ENCODE measurements around the gene DMD. TPM values are rescaled to one million over a fixed set of nuclear protein-coding genes. Genes with fewer than 3 reads are reported as not detected.

Gene DMD
- total RNA-seq = 100 to 1,000 TPM; 183 to 260 (median 216) TPM
- polyA plus RNA-seq = 1 to 10 TPM; 2.5 to 5.5 (median 3.0) TPM

DNA sequence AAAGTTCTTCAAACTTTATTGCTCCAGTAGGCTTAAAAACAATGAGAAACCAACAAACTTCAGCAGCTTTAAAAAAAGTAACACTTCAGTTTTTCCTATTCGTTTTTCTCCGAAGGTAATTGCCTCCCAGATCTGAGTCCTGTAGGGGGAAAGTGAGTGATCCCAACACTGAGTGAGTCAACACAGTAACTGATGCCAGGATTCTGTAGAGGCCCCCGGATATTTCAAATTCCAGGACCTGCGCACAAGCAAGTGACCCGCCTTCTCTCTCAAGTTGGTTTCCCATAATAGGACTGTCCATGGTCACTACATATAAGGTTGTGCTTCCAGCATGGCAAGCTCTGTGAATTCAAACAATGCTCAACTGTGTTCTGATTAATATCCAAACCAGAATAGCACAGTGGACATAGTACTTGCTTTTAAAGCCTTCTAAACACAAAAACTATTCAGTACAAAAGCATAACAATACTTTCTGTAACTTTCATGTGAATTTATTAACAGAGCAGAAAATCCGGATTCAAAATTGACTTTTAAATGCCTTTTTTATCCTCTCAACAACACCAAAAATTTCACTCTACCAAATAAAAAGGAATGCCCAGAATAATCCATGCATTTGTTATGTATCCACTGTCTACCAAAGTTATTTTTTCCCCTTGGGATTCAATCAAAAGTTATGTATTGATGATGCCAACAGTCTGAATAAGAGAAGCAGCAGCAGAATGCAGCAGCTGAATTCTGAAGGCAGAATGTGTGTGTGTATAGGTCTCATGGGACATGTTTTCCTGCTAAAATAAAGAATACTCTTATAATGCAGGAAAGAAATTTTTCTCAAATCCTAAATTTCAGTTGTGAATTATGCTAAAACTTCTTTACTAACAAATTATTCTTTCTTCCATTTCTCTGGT lies at the start of gene DMD:
TSS of gene DMD (minus strand) at position 194 of the 905 bp plus-strand sequence. CDS start 237 bp downstream, outside the sequence.
- Histone ChIP-seq H3K27ac (peak within 1 kb of the TSS; percentile 70 to 82 (median 78)), H3K36me3 (no peaks in the 10 kb centered on the region), H3K9me3 (no peaks in the 10 kb centered on the region), H3K27me3 (no peaks in the 10 kb centered on the region), H3K4me1 (peaks cover 0 to 13% (median 3%) of the 10 kb centered on the region in 4 donors), H3K4me3 (peak within 1 kb of the TSS; percentile 28 to 50 (median 43))
- TF ChIP-seq EP300 (IDR thresholded peaks at IDR 0.05) (peak in 2 of 4 donors; percentile 32 to 59), POLR2AphosphoS5 (IDR thresholded peaks at IDR 0.05) (peak; percentile 70 to 91 (median 77)), POLR2A (IDR thresholded peaks at IDR 0.05) (peak in 1 of 2 donors; percentile 44)
- TF ChIP-seq, protein P1, sequence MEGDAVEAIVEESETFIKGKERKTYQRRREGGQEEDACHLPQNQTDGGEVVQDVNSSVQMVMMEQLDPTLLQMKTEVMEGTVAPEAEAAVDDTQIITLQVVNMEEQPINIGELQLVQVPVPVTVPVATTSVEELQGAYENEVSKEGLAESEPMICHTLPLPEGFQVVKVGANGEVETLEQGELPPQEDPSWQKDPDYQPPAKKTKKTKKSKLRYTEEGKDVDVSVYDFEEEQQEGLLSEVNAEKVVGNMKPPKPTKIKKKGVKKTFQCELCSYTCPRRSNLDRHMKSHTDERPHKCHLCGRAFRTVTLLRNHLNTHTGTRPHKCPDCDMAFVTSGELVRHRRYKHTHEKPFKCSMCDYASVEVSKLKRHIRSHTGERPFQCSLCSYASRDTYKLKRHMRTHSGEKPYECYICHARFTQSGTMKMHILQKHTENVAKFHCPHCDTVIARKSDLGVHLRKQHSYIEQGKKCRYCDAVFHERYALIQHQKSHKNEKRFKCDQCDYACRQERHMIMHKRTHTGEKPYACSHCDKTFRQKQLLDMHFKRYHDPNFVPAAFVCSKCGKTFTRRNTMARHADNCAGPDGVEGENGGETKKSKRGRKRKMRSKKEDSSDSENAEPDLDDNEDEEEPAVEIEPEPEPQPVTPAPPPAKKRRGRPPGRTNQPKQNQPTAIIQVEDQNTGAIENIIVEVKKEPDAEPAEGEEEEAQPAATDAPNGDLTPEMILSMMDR (IDR thresholded peaks at IDR 0.05) = no peak
- intact Hi-C loops (cut with DNase I) = loop anchor here (5.0 to 10.0 kb wide), 2 partner anchors 123 to 179 kb away; no protein-coding TSS in a partner anchor
- peak; percentile 87 for DNase-seq
- 39 to 43% methylated on average over 6 of the region's 6 CpGs for WGBS, 2 donors

DNA sequence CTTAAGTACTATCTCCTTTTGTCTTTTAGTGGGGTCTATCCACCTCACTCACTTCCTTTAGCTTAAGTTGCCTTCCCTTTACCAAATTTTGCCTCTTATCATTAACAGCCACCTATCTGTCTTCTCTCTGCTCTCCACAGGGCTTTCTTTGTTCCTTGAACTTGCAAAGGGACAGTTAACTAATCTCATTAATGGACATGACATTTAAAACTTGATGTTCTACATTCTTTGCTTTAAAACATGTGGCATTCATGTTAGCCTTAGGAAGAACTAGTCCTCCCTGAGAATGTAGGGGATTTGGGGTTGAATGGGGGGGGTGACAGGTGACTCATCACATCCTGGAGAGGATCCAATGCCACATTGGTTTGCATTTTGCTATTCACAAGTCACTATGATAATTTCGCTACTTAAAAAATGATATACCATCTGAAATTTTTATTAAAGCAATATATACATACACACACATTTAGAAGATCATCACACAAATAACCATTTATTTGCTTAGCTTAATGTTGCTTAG lies 41.0 kb upstream of the DMD start:
- no peak for DNase-seq
- intact Hi-C loops (cut with DNase I) = no loop called here
- 76 to 81% methylated on average over 1 of the region's 1 CpG for WGBS, 2 donors
- TF ChIP-seq EP300 (IDR thresholded peaks at IDR 0.05) (no peak), POLR2AphosphoS5 (IDR thresholded peaks at IDR 0.05) (no peak), POLR2A (IDR thresholded peaks at IDR 0.05) (no peak)
- TF ChIP-seq, protein P1 (IDR thresholded peaks at IDR 0.05) = no peak
- no peaks in the 10 kb centered on the region for H3K27me3 ChIP-seq
- H3K27ac ChIP-seq = no peak overlapping the region
- H3K4me1 ChIP-seq = no peaks in the 10 kb centered on the region
- H3K4me3 ChIP-seq = no peak overlapping the region
- no peaks in the 10 kb centered on the region for H3K9me3 ChIP-seq
- H3K36me3 ChIP-seq = no peaks in the 10 kb centered on the region

DNA sequence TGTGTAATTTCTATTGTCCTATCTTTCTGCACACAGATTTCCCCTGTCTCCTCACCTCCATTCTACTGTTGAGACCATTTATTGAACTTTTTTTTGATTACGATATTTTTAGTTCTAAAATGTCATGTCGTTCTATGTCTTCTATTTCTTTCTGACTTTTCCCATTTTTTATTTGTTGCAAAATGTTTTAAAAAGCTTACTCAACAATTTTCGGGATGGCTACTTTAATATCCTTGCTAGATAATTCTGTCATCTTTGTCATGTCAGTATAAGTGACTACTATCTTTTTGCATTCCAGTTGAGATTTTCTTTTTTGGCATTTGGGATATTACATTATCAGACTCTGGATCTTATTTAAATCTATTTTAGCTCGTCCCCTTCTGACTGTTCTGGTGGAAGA lies 7.5 kb upstream of the DMD start:
- Histone ChIP-seq H3K27ac (no peak overlapping the region), H3K4me3 (no peak overlapping the region), H3K4me1 (no peaks in the 10 kb centered on the region), H3K9me3 (no peaks in the 10 kb centered on the region), H3K27me3 (no peaks in the 10 kb centered on the region), H3K36me3 (no peaks in the 10 kb centered on the region)
- no peak for DNase-seq
- WGBS, 2 donors = 83 to 92% methylated on average over 4 of the region's 4 CpGs
- TF ChIP-seq EP300 (IDR thresholded peaks at IDR 0.05) (no peak), POLR2A (IDR thresholded peaks at IDR 0.05) (no peak), POLR2AphosphoS5 (IDR thresholded peaks at IDR 0.05) (no peak)
- TF ChIP-seq, protein P1 (IDR thresholded peaks at IDR 0.05) = no peak
- intact Hi-C loops (cut with DNase I) = loop anchor here (10.0 kb wide), 1 partner anchor 116 kb away; no protein-coding TSS in a partner anchor

DNA sequence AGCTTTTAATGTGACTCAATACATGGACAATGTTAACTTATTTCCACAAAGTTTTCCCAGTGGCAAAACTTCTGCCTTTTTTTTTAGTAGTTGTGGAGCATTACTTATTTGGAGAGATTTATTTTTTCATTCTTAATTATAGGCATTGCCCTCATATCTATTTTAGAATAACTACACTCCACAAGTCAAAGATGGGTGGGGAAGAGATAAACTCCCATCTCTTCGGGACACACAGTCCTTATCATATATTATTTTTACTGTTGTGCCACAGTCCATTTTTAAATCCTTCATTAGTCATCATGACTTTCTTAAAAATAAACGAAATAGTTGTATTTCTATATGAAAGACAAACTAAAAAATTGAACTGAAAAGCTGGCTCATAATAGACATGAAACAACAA lies 1.2 kb downstream of the DMD start:
- TF ChIP-seq POLR2A (IDR thresholded peaks at IDR 0.05) = no peak
- no peak for TF ChIP-seq EP300 (IDR thresholded peaks at IDR 0.05)
- no peak for TF ChIP-seq POLR2AphosphoS5 (IDR thresholded peaks at IDR 0.05)
- TF ChIP-seq, protein P1 (IDR thresholded peaks at IDR 0.05) = no peak
- H3K36me3 ChIP-seq = no peaks in the 10 kb centered on the region
- peak overlapping the region; percentile 28 to 50 (median 43) for H3K4me3 ChIP-seq
- H3K27ac ChIP-seq = peak overlapping the region; percentile 70 to 82 (median 78)
- 29 to 51% methylated on average over 2 of the region's 2 CpGs for WGBS, 2 donors
- no peak for DNase-seq
- intact Hi-C loops (cut with DNase I) = loop anchor here (5.0 to 10.0 kb wide), 2 partner anchors 125 to 178 kb away; no protein-coding TSS in a partner anchor
- no peaks in the 10 kb centered on the region for H3K27me3 ChIP-seq
- peaks cover 0 to 13% (median 3%) of the 10 kb centered on the region in 4 donors for H3K4me1 ChIP-seq
- no peaks in the 10 kb centered on the region for H3K9me3 ChIP-seq

Data from sigmoid colon (tissue), 7 donors.